Mesenchymal stem cell (in vitro differentiated cells and primary cell): ENCODE results near the gene ZBTB16.

Source experiments
- DNase-seq: peaks from one replicate; pipeline ENCODE4 v3.0.0-alpha.2; 2013
- H2AFZ ChIP-seq: one replicate; pipeline ENCODE4 v1.6.1; 2013; ENCODE audit warnings: low read depth, mild to moderate bottlenecking, control low read depth, inconsistent platforms, low read length, moderate library complexity
- H2AK5ac ChIP-seq: 2 replicates; pipeline ENCODE4 v1.6.1; 2013; ENCODE audit warnings: low read length, moderate library complexity, mild to moderate bottlenecking, inconsistent platforms; ENCODE audit not compliant: severe bottlenecking
- H2BK120ac ChIP-seq: one replicate; pipeline ENCODE4 v1.6.1; 2013; ENCODE audit warnings: low read depth, mild to moderate bottlenecking, inconsistent platforms, low read length, moderate library complexity
- H2BK12ac ChIP-seq, 2 experiments: one replicate each; pipeline ENCODE4 v1.6.1; 2013; ENCODE audit warnings: inconsistent platforms in 2 of 2, low read length in 2 of 2, mild to moderate bottlenecking in 2 of 2, moderate library complexity in 2 of 2, control low read depth in 1 of 2
- H2BK15ac ChIP-seq: one replicate; pipeline ENCODE4 v1.6.1; 2013; ENCODE audit warnings: mild to moderate bottlenecking, low read depth, inconsistent platforms; ENCODE audit not compliant: poor library complexity, severe bottlenecking
- H2BK5ac ChIP-seq: 2 replicates; pipeline ENCODE4 v1.6.1; 2013; ENCODE audit warnings: low read depth, mild to moderate bottlenecking, low read length, control low read depth, inconsistent platforms; ENCODE audit not compliant: poor library complexity, severe bottlenecking
- H3K14ac ChIP-seq, 2 experiments: one replicate each; pipeline ENCODE4 v1.6.1; 2013; ENCODE audit warnings: inconsistent platforms in 2 of 2, low read length in 2 of 2, control low read depth in 1 of 2, mild to moderate bottlenecking in 1 of 2, moderate library complexity in 1 of 2
- H3K18ac ChIP-seq, 2 experiments: one replicate each; pipeline ENCODE4 v1.6.1; 2013; ENCODE audit warnings: inconsistent platforms in 2 of 2, low read length in 2 of 2, control low read depth in 1 of 2, low read depth in 1 of 2, mild to moderate bottlenecking in 1 of 2
- H3K23ac ChIP-seq, 2 experiments: one replicate each; pipeline ENCODE4 v1.6.1; 2013; ENCODE audit warnings: inconsistent platforms in 2 of 2, low read length in 2 of 2, mild to moderate bottlenecking in 2 of 2, moderate library complexity in 2 of 2, control low read depth in 1 of 2
- H3K27ac ChIP-seq: 2 replicates; pipeline ENCODE4 v1.5.1; 2013; ENCODE audit warnings: mild to moderate bottlenecking, moderate library complexity, low read length, control low read depth, inconsistent platforms; ENCODE audit not compliant: poor library complexity, severe bottlenecking
- H3K27me3 ChIP-seq, 2 experiments: 2 replicates each; pipeline versions ENCODE4 v1.6.1 to v1.7.0; 2013; ENCODE audit warnings: low read length in 2 of 2, mild to moderate bottlenecking in 2 of 2, moderate library complexity in 2 of 2, control low read depth in 1 of 2, inconsistent platforms in 1 of 2; ENCODE audit not compliant: control insufficient read depth in 1 of 2, insufficient read depth in 1 of 2
- H3K36me3 ChIP-seq, 2 experiments: 2 replicates each; pipeline versions ENCODE4 v1.6.1 to v1.7.0; 2013; ENCODE audit warnings: low read length in 2 of 2, control low read depth in 1 of 2, inconsistent platforms in 1 of 2, low read depth in 1 of 2, mild to moderate bottlenecking in 1 of 2; ENCODE audit not compliant: insufficient read depth in 2 of 2, control insufficient read depth in 1 of 2
- H3K4ac ChIP-seq, 2 experiments: one replicate each; pipeline ENCODE4 v1.6.1; 2013; ENCODE audit warnings: inconsistent platforms in 2 of 2, low read length in 2 of 2, mild to moderate bottlenecking in 2 of 2, moderate library complexity in 2 of 2, control low read depth in 1 of 2, low read depth in 1 of 2
- H3K4me1 ChIP-seq: 2 replicates; pipeline ENCODE4 v1.6.1; 2013; ENCODE audit warnings: low read depth, low read length, control low read depth; ENCODE audit not compliant: control insufficient read depth, insufficient read depth
- H3K4me2 ChIP-seq: 2 replicates; pipeline ENCODE4 v1.6.1; 2013; ENCODE audit warnings: low read length, mild to moderate bottlenecking, inconsistent platforms; ENCODE audit not compliant: poor library complexity, severe bottlenecking
- H3K4me3 ChIP-seq, 2 experiments: 2 replicates each; pipeline versions ENCODE4 v1.5.1 to v1.7.0; 2013; ENCODE audit warnings: low read length in 2 of 2, mild to moderate bottlenecking in 2 of 2, control low read depth in 1 of 2, low read depth in 1 of 2; ENCODE audit not compliant: insufficient read depth in 1 of 2
- H3K79me1 ChIP-seq: replicated peaks from 2 replicates; pipeline ENCODE4 v1.6.1; 2013; ENCODE audit warnings: mild to moderate bottlenecking, control low read depth, low read length, inconsistent platforms; ENCODE audit not compliant: poor library complexity, severe bottlenecking
- H3K9ac ChIP-seq: 2 replicates; pipeline ENCODE4 v1.7.0; 2013; ENCODE audit warnings: mild to moderate bottlenecking, low read length, moderate library complexity
- H3K9me3 ChIP-seq: 2 replicates; pipeline ENCODE4 v1.7.0; 2013; ENCODE audit warnings: mild to moderate bottlenecking, low read length; ENCODE audit not compliant: control insufficient read depth
- H4K8ac ChIP-seq: one replicate; pipeline ENCODE4 v1.6.1; 2013; ENCODE audit warnings: inconsistent platforms, mild to moderate bottlenecking, low read length, moderate library complexity
- H4K91ac ChIP-seq: one replicate; pipeline ENCODE4 v1.6.1; 2013; ENCODE audit warnings: mild to moderate bottlenecking, low read length, inconsistent platforms
- WGBS: methylation state at CpG from one replicate; pipeline ENCODE4 v1.1.7; 2013; ENCODE audit warnings: mixed read lengths; 5-methylcytosine and 5-hydroxymethylcytosine counted together

The ZBTB16 gene

DNA sequence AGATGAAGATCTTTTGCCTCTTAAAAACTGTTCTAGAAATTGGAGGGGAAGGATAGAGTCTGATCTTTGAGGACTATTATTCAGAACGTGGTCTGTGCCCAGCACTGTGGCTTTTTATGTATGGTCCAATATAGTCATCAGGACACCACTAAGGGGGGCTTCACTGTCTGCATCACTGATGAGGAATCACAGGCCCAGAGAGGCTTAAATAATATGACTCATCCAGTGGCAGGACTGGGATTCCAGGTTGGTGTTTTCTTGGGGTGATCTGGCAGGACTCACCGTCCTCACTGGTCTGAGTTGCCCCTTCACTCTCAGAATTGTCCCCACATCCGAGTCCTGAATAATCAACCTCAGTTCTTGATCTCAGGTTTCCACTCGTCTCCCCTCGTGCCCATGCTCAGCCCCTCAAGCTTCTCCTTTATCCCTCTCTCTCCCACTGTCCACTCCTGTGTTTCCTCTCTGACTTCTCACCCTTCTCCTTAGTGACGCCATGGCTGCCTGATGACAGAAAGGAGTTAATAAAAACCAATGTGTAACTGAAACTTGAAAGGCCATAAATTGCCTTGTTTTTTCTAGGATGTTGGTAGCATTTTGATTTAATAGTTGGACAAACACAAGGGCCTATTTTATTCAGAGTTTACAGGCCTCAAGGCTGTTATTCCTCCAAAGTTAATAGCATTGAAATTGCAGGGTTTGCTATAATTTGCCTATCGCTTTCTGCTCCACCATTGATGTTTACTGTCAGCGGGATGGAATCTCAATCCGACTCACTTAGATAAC is 141.0 kb downstream of the ZBTB16 start:
- no peaks in the 10 kb centered on the region for H3K79me1 ChIP-seq
- no peak overlapping the region for H3K4me2 ChIP-seq
- H2AFZ ChIP-seq = no peak overlapping the region
- no peak overlapping the region for H3K4me3 ChIP-seq
- H3K27me3 ChIP-seq = peaks cover 0 to 18% of the 10 kb centered on the region in 2 experiments
- H2BK15ac ChIP-seq = no peak overlapping the region
- DNase-seq = no peak
- no peak overlapping the region for H2BK5ac ChIP-seq
- H4K8ac ChIP-seq = no peak overlapping the region
- H4K91ac ChIP-seq = no peak overlapping the region
- WGBS = 85% methylated on average over 6 of the region's 9 CpGs
- H2AK5ac ChIP-seq = no peak overlapping the region
- H3K14ac ChIP-seq = peak overlapping the region in 1 of 2 experiments; percentile 37
- no peak overlapping the region for H3K27ac ChIP-seq
- no peak overlapping the region for H3K23ac ChIP-seq
- H3K4me1 ChIP-seq = peaks cover 1% of the 10 kb centered on the region
- H3K36me3 ChIP-seq = no peaks in the 10 kb centered on the region
- no peak overlapping the region for H3K9ac ChIP-seq
- H3K9me3 ChIP-seq = no peaks in the 10 kb centered on the region
- no peak overlapping the region for H3K4ac ChIP-seq
- peak overlapping the region in 1 of 2 experiments; percentile 19 for H3K18ac ChIP-seq
- H2BK12ac ChIP-seq = no peak overlapping the region
- H2BK120ac ChIP-seq = no peak overlapping the region

DNA sequence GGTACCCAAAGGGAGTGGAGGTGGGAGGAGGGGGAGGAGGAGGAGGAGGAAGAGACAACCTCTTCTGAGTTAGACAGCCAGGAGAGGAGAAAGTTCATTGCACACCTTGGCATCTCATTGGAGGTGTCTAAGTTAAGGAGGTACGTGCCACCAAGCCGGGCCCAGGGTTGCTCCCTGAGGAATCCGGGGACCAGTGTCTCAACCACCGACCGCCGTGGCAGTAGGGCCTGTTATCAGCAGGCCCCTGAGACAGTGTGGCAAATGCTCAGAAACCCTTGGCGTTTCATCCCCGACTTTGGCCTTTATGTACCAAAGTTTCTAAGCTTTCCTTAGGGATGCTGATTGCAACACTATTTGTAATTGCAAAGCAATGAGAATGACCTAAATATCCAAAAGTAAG is 141.7 kb downstream of the ZBTB16 start:
- Histone ChIP-seq H3K4ac (no peak overlapping the region), H3K14ac (no peak overlapping the region), H3K79me1 (no peaks in the 10 kb centered on the region), H3K4me2 (no peak overlapping the region), H3K4me1 (peaks cover 1% of the 10 kb centered on the region), H2BK12ac (no peak overlapping the region), H4K91ac (no peak overlapping the region), H2BK15ac (no peak overlapping the region), H2BK5ac (no peak overlapping the region), H3K27ac (no peak overlapping the region), H3K23ac (no peak overlapping the region), H2AFZ (no peak overlapping the region), H3K36me3 (no peaks in the 10 kb centered on the region), H3K9me3 (no peaks in the 10 kb centered on the region), H2AK5ac (no peak overlapping the region), H3K27me3 (peaks cover 4 to 20% of the 10 kb centered on the region in 2 experiments), H4K8ac (no peak overlapping the region), H2BK120ac (no peak overlapping the region), H3K9ac (no peak overlapping the region), H3K18ac (no peak overlapping the region), H3K4me3 (no peak overlapping the region)
- WGBS = 96% methylated on average over 8 of the region's 8 CpGs
- DNase-seq = no peak

DNA sequence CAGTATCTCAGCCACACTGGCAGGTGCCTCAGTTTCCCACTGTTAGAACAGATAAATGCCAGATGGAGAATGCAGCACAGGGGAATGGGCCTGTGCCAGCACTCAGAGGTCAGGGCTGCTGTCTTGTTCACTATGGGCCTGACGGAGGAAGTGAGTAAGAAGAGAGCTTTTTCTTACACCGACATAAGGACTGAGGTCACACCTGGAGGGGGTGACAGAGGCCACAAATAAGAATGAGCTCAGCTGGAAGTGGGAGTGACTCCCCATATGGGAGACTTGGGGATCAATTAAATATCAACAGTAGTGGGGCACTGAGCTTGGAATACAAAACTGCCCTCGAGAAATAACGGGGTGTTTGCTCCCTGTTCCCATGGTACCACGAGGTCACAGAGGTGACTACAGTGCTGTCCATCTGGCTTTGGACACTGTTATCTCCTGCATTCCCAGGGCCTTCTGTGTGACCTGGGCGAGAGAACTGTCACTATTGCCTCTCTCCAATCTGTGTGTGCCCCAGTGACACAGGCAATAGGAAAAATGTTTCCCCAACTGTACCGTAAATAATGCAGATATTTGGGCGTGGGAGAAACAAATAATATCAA is 142.6 kb downstream of the ZBTB16 start:
- Histone ChIP-seq H3K4me3 (no peak overlapping the region), H2AK5ac (no peak overlapping the region), H2BK120ac (no peak overlapping the region), H3K23ac (no peak overlapping the region), H3K9me3 (no peaks in the 10 kb centered on the region), H3K36me3 (no peaks in the 10 kb centered on the region), H3K27me3 (peaks cover 11 to 24% of the 10 kb centered on the region in 2 experiments), H3K27ac (no peak overlapping the region), H2AFZ (no peak overlapping the region), H3K4me2 (no peak overlapping the region), H2BK15ac (no peak overlapping the region), H4K8ac (no peak overlapping the region), H3K79me1 (no peaks in the 10 kb centered on the region), H3K9ac (no peak overlapping the region), H3K18ac (no peak overlapping the region), H3K4me1 (peaks cover 1% of the 10 kb centered on the region), H2BK12ac (no peak overlapping the region), H2BK5ac (no peak overlapping the region), H3K4ac (no peak overlapping the region), H4K91ac (no peak overlapping the region), H3K14ac (no peak overlapping the region)
- DNase-seq = no peak
- whole genome bisulfite sequencing = 66% methylated on average over 6 of the region's 8 CpGs

GRCh38 chr11:114207096-114207495 is 147.6 kb downstream of the ZBTB16 start:
- H3K4me3 ChIP-seq = no peak overlapping the region
- no peak overlapping the region for H3K9ac ChIP-seq
- H3K9me3 ChIP-seq = no peaks in the 10 kb centered on the region
- no peak overlapping the region for H4K8ac ChIP-seq
- H3K14ac ChIP-seq = no peak overlapping the region
- H3K4ac ChIP-seq = no peak overlapping the region
- H2BK15ac ChIP-seq = no peak overlapping the region
- no peak overlapping the region for H2BK5ac ChIP-seq
- H2BK120ac ChIP-seq = no peak overlapping the region
- H4K91ac ChIP-seq = no peak overlapping the region
- DNase-seq = no peak
- no peak overlapping the region for H3K23ac ChIP-seq
- H3K27ac ChIP-seq = no peak overlapping the region
- H3K18ac ChIP-seq = no peak overlapping the region
- 85% methylated on average over 4 of the region's 4 CpGs for WGBS
- H3K36me3 ChIP-seq = no peaks in the 10 kb centered on the region
- peaks cover 24 to 53% of the 10 kb centered on the region in 2 experiments for H3K27me3 ChIP-seq
- H3K79me1 ChIP-seq = no peaks in the 10 kb centered on the region
- H2AK5ac ChIP-seq = no peak overlapping the region
- H3K4me2 ChIP-seq = no peak overlapping the region
- no peak overlapping the region for H2BK12ac ChIP-seq
- peaks cover 2% of the 10 kb centered on the region for H3K4me1 ChIP-seq
- no peak overlapping the region for H2AFZ ChIP-seq
